HG02885 (cell line): ENCODE measurements around the gene ALDH1A1.

Experiments used
- ATAC-seq: cut with Tn5 transposase; IDR thresholded peaks from one replicate; pipeline ENCODE4 v1.9.1; 2021; ENCODE audit warnings: mild to moderate bottlenecking; ENCODE audit not compliant: unreplicated experiment, poor library complexity

ALDH1A1 gene

DNA sequence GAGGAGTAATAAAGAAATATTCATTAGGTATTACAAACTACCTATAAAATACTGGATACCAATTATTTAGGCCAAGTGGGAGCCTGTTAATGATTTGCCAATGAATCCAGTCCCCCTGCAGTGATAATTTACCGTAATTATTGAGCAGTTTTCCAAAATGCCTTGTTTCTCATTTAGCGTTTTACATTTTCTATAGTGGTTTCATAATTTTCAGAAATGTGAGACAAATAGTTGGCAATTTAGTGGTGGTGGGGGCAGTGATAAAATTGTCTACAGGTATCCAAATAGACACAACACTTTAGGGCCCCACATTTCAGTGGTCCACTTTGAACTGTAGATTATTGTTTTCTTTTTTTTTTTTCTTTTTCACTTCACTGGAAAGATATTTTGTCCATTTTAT, 27.3 kb upstream of the ALDH1A1 start:
- no peak for ATAC-seq

GRCh38 chr9:72979405-72980100, 26.7 kb upstream of the ALDH1A1 start:
- ATAC-seq: no peak

GRCh38 chr9:72978744-72979143, 25.9 kb upstream of the ALDH1A1 start:
- ATAC-seq: no peak

GRCh38 chr9:72977670-72978069, 24.8 kb upstream of the ALDH1A1 start:
- no peak for ATAC-seq

DNA sequence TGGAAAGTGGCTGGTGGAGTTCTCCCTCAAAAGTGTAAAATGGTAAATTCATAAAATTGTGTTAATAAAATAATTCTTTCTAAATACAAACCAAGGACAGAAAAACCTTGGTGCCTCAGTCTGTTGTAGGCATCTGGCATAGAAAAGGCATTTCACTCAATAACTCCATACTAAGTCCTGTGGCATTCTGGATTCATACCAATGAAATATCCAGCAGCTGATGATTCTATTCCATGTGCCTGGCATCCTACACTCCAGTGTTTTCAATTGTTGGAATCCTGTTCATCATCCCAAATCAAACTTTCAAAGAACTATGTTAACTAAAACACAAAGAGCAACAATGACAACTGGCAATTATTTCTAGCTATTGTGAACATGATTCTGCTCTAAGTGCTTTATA, 21.6 kb upstream of the ALDH1A1 start:
- ATAC-seq: no peak

GRCh38 chr9:72972636-72973035, 19.8 kb upstream of the ALDH1A1 start:
- ATAC-seq: no peak

DNA sequence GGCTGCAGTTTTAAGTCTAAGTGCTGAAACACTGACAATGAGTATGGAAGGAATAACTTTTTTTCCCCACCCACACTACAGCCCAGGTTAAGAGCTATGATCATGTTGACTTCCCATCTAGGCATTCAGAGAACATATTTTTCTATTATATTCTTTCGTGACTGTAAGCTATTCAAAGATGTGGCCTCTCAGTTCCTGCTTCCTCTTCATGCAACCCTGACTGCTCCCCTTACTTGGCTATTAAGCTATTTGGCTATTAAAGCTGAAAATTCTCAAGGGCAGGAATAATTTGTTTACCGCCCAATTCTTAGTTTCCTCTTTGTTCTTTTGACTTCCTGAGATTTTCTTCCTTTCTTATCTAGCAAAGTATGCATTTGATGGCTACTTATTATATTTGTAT, 18.6 kb upstream of the ALDH1A1 start:
- no peak for ATAC-seq

DNA sequence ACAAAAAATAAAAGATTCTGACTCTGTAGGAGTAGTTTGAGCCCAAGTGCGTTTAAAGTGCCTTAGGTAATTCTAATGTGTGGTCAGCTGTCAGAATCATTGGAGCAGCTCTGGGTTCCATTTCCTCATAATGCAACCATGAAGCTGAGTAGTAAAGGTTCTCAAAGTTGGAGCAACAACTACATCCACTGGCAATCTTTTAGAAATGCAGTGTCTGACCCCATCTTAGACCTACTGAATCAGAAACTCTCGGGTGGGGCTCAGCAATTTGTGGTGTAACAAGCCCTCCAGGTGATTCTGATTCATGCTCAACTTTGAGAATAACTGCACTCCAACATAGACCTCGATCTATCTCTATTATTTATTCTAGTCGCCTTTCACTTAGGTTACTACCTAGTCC, 7.6 kb upstream of the ALDH1A1 start:
- no peak for ATAC-seq

- no peak for ATAC-seq
These were observed 5.8 kb upstream of the ALDH1A1 start for GRCh38 chr9:72958485-72959281.

DNA sequence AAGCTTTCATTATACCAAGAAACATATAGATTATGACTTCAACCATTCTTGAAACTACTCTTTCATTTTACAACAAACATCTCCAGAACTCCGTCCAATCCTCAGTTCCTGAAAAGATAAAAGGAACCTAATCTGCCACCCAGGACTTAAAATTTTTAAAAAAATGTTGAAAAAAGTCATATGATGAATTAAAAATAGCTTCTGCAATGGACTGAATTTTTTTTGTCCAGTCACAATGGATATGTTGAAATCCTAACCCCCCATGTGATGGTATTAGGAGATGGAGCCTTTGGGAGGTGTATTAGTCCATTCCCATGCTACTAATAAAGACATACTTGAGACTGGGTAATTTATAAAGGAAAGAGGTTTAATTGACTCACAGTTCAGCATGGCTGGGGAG, 2.7 kb upstream of the ALDH1A1 start:
- no peak for ATAC-seq

DNA sequence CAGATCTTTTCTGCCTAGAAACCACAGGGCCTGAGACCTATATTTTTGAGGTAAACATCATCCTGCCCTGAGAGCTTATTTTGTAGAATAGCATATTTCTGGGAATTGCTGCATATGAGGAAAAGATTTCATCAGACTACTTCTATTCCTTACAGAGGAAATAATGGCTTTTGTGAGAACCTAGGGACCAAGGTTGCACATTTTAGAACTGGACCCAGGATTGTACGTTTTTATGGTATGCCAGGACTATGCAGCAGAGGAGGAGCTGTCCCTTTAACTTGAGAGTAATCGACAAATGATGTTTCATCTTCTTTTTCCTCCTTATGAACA, 2.2 kb upstream of the ALDH1A1 start:
- ATAC-seq: no peak

DNA sequence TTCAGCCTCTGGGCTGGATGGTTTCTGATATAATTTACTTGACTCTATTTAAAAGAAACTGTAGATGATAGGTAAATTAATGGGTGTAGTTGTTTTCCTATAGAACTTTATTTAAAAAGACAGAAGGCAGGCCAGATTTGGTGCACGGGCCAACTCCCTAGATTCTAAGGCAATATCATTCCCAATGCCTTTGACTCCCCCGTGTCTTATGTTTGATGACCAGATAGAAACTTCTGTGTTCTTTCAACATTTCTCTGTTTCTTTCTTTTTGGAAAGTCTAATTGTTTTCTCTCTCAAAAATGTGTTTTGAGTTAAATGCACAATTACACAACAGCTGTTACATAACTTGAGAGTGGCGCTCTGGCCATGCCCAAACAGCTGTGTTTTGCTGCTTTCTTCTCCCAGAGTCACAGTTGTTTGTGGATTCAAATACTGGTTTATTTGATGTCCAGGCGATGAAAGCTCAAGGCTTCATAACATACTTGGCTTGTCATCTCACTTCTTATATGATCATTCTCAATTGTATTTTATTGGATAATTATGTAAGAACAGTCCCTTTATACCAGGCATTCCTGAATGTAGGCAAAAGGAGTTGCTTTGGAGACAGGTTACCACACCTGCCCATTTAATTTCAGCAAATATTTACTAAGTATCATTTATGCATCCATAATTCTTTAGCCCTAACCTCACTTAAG, 1.7 kb upstream of the ALDH1A1 start:
- ATAC-seq: no peak

- no peak for ATAC-seq
These were observed 517 bp downstream of the ALDH1A1 start for GRCh38 chr9:72952381-72952690.

- ATAC-seq: no peak
These were observed 1.1 kb downstream of the ALDH1A1 start for GRCh38 chr9:72951520-72952380.

GRCh38 chr9:72950875-72951442, 1.9 kb downstream of the ALDH1A1 start:
- no peak for ATAC-seq

GRCh38 chr9:72949918-72950325, 2.9 kb downstream of the ALDH1A1 start:
- ATAC-seq: no peak

GRCh38 chr9:72949244-72949582, 3.6 kb downstream of the ALDH1A1 start:
- ATAC-seq: no peak

DNA sequence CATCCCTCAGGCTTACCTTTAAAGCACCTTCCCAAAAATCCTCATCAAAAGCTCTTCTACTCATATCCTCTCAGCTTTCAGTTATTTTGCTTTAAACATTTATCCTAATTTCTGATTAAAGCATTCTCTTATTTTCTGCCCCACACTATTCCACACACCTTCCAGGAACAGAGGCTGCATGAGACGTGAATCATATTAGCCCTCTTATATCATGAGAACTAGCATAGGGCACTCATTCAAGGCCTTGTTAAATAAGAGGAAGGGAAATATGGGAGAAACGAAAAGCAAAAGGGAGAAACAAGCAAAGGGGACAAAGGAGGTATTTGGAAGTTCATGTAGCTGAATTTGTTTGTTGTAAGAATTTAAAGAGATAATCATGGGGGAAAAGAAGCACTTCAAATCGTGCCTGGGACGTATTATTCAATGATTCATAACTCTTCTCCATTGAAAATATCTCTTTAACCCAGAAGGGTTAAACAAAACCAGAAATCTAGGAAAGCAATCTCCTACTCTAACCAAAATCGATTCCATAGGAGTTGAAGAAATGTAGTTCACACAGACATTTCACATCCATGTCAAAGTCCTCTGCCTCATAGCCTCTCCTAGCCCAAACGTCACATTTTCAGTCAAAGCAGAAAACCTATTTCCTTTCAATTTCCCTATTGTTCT, 4.1 kb downstream of the ALDH1A1 start:
- no peak for ATAC-seq

DNA sequence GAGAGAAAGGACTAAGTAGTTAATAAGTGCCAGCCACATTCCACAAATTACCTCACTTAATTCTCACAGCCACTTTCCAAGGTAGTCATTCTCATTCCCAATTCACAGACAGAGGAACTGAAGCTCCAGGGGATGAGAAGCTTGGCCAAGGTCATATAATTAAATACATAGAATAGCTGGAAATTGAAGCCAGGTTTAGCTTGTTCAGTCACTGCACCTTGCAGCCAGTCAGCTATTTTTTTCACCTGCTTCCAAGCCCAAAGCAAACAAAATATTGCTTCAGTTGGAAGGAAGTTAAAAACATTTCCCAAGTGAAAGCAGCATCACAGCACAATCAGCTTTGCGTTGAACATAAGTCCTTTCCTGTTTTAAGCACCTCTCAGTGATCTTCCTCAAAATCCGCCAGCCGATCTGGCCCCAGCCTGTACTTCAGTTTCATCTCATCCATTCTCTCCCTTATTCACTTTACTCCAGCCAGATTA, 4.8 kb downstream of the ALDH1A1 start:
- ATAC-seq: no peak

DNA sequence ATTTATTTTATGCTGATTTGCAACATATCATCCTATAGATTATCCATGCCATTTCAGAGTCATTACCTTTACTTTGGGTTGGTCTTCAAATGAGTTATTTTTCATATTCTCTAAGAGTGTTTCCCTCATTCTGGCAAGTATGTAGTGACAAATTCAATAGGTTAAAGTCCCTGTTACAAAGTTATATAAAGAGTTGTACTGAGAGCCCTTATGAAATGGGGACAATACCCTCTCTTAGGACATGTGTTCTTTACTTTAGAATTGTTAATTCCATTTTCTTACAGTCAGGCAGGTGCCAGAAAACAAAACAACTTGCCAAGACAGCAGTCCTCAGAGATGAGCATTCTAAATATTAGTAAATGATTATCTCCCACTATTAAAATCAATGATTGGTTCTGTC, 6.0 kb downstream of the ALDH1A1 start:
- ATAC-seq: no peak
